Fibroblast of skin of abdomen (primary cell): ENCODE measurements around the gene ZSCAN2.
"Not testable (repeated sequence)": the region's sequence is repeated elsewhere in the genome, so short reads cannot be mapped to it uniquely, and the experiment has no call there.

Experiments
- DNase-seq: peaks from one replicate; pipeline ENCODE4 v3.0.0-alpha.2; 2013

The ZSCAN2 gene

DNA sequence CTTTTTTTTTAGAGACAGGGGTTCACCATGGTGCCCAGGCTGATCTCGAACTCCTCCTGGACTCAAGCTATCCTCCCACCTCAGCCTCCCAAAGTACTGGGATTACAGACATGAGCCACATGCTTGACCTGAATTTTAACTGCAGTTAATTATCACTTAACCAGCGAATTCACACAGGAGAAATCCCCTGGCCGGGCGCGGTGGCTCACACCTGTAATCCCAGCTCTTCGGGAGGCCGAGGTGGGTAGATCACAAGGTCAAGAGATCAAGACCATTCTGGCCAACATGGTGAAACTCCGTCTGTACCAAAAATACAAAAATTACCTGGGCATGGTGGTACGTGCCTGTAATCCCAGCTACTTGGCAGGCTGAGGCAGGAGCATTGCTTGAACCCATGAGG, 41.1 kb downstream of the ZSCAN2 start:
- not testable (repeated sequence) for DNase-seq

DNA sequence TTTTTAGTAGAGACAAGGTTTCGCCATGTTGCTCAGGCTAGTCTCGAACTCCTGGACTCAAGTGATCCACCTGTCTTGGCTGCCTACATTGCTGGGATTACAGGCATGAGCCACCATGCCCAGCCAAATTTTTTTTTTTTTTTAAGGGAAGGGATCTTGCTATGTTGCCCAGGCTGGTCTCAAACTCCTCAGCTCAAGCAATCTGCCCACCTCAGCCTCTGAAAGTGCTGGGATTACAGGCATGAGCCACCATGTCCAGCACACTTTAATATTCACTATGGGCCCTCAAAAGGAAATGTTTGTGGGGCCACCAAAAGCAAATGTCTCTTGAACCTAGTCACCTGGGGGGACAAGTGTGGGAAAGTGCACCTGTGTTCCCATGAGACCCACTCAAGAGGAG, 41.8 kb downstream of the ZSCAN2 start:
- DNase-seq = not testable (repeated sequence)

DNA sequence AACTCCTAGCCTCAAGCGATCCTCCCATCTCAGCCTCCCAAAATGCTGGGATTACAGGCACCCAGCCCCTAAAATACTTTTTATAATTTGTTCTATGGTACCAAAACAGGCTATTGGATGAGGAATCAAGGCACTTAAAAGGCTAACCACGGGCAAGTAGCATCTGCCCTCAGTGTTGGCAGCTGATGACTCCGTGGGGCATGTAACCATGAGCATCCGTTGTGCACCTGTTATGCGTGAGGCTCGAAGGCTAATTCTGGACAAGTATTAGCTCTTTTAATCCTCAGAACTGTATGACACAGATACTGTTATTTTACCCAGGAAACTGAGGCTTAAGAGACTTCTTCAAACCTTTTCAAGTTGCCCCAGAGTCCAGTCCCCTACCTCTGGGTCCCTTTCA, 43.0 kb downstream of the ZSCAN2 start:
- no peak for DNase-seq

GRCh38 chr15:84645496-84645895, 44.7 kb downstream of the ZSCAN2 start:
- no peak for DNase-seq

DNA sequence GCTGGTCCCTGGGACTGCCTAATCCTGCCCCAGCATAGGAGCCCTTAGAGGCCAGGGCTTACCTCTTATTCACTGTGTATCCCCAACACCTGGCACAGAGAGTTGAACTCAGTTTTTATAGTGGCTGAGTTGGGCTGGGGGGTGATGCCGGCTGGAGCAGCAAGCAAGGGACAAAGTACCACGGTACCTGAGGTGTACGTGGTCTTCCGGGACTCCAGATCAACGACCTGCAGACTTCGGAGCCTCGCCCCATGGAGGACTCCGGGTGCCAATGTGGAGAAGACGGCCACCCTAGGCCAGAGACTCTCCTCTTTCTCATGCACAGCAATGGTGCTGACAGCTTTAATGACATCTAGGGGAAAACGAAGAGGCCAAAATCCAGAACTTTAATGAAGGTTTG, 45.2 kb downstream of the ZSCAN2 start:
- no peak for DNase-seq

DNA sequence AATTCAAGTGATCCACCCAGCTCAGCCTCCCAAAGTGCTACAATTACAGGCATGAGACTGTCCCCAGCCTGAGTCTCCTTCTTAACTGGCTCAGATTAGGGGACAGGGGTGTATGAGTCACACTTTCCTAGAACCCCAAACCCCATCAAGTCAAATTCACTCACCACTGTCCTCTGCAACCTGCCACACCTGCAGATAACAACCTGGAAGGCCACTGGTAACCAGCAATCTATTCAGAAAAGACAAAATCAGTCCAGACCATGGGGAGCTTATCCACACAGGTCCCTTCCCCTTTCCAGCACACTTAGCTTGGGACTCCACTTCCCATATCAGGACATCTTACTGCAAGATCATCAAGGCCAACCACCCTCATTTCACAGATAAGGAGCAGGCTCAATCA, 46.9 kb downstream of the ZSCAN2 start:
- DNase-seq = no peak

DNA sequence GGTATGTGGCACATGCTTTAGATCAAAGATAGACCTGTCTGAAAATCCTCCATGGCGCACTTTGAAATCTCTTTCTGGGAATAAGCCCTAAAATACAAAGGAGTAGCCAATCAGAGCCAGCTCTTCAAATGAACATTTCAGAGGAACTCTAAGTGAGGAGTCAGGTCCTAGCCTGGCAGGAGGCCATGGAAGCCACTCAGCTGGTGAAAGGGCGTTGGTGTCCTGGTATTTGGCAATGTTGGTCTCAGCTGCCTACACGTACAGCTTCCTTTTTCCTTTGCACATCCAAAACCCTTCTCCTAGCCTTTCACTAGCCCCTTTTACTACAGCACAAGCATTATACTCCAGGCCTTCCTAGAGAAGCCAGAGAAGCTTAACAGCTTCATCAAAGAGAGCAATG, 47.7 kb downstream of the ZSCAN2 start:
- DNase-seq = no peak

- DNase-seq = no peak
These were observed 48.9 kb downstream of the ZSCAN2 start for GRCh38 chr15:84649706-84650105.

GRCh38 chr15:84653584-84653909, 52.7 kb downstream of the ZSCAN2 start:
- no peak for DNase-seq

DNA sequence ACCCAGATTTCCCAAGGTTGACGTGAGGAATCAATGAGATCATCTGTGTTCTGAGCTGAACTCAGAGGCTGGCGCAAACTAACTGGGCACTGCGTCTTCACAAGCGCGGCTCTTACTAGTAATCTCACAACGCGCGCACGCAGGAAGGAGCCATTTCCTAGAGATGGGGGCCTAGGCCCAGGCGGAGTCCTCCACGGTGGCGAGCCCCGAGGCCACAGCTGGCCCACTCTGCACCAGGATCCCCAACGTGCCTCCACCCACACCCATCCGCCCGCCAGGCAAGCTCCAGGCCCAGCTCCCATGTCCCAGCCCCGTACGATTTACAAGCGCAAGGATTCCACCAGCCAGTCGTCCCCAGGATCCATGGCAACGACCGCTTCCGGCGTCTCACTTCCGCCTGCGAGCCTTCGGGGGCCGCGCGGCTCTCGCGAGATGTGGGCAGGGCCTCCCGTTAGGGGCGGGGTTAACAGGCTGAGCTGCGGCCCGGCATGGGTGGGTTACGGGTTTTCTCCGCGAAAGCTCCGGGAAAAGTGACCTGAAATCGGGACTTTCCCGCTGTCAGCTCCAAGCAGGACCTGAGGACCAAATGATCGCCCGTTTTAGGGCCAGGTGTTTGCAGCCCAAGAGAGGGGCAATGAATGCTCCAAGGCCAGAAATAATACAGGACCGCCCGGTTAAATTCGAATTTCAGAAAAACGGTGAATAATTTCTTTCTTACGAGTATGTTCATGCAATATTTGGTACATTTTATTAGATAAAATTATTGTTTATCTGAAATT, 53.3 kb downstream of the ZSCAN2 start, which contains the start of gene WDR73:
WDR73 (minus strand) TSS at position 374 of the 779 bp plus-strand sequence; CDS start at position 365, 9 bp downstream.
- peak; percentile 94 for DNase-seq

GRCh38 chr15:84654689-84655453, 54.1 kb downstream of the ZSCAN2 start:
- peak; percentile 82 for DNase-seq

DNA sequence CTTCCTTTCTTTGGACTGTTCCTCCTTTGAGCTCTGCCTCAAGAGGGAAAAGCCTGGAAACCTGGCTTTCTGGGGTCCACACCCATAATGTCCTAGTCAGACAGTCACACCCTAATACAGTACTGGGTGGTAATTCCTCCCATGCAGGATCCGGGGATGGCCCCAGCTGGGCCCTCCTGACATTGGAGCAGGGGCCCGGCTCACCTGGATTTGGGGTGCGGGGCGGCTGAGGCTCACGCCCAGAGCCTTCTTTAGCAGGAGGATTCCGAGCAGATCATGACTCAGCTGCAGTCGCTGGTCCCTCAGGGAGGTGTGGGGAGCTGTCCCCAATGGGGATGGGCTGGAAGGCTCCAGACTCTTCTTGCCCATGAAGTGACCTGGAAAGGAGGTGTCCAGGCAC, 56.2 kb downstream of the ZSCAN2 start:
- no peak for DNase-seq

- no peak for DNase-seq
These were observed 56.9 kb downstream of the ZSCAN2 start for GRCh38 chr15:84657748-84658079.

GRCh38 chr15:84658080-84658787, 57.4 kb downstream of the ZSCAN2 start, which contains the start of gene NMB:
Gene NMB, minus strand, starts transcription at chr15:84658199. Its CDS starts 47 bp downstream, at chr15:84658152.
- DNase-seq = peak; percentile 71

- DNase-seq = no peak
These were observed 58.1 kb downstream of the ZSCAN2 start for GRCh38 chr15:84658788-84659411.

GRCh38 chr15:84659904-84660781, 59.3 kb downstream of the ZSCAN2 start:
- no peak for DNase-seq

- DNase-seq = no peak
These were observed 60.2 kb downstream of the ZSCAN2 start for GRCh38 chr15:84661001-84661400.

DNA sequence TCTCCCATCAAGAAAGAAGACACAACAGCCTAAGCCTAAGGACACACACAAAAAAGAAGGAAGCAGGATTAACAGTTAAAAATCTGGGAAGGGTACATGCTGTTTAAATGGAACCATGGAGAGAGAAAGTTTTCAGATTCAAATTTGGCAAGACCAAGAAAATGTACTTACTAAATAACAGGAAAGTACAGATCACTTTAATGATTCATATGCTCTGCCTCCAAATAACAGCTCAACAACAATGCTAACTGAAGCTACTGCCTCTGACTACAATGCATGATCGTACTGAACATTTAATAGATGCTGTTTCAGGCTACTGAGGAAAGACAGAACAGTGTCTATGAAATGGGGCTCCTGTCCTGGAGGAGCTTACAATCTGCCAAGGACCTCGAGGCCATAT, 65.6 kb downstream of the ZSCAN2 start:
- DNase-seq = no peak

DNA sequence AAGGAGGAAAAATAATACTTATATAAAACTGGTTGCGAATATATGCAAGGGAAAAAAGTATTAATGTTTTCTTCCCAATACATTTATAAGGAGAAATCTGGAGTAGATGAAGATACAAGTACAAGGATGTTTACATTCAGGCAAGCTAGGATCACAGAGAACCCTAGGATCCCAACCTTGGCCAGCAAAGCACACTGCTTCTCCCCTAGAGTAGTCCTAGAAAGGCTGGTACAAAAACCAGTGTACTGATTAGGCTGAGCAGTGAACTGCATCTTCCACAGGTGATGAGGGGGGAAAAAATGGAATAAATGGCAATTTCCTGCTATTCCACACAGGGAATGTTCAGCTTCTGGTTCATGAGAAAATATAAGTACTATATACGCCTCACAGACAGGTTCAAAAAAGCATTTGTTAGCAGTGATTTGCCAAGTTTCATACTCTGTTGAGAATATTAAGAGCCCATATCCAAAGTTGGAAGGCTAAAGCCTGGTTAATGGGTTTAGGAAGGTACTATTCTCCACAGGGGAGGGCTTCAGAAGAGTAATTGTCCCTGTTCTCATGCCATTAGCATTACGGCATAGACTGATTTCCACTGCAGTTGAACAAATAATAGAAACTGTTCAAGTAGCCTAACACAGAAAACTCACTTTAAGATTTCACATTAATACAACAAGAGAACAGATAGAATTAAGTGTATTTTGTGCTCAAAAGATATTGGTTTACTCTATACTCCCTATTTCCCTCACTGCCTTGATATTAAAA, 67.6 kb downstream of the ZSCAN2 start:
- DNase-seq = no peak

GRCh38 chr15:84669726-84670125, 68.9 kb downstream of the ZSCAN2 start:
- peak; percentile 51 for DNase-seq

- peak; percentile 86 for DNase-seq
These were observed 70.4 kb downstream of the ZSCAN2 start for GRCh38 chr15:84671211-84671610.
